D341Med (cell line): Measurements from ENCODE around the gene GPR17.

ENCODE experiments used
- DNase-seq: peaks from one replicate; pipeline ENCODE4 v3.0.0; 2012; ENCODE audit warnings: low spot score

The GPR17 gene

DNA sequence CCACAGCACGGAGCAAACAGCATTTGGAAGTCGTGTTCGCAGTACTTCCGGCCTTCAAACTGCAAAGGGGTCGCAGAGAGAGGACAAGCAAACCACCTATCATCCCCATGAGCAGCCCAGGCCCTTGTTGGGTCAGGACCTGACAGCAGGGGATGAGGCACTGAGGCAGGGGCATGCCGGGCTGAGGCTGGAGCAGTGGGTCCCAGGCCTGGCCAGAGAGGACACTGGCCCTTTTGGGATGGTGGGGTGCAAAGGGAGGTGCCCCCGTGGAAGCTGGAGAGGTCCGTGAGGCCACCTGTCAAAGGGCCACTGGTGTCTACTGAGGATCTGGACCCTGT lies 8.9 kb downstream of the GPR17 start:
- DNase-seq = no peak

DNA sequence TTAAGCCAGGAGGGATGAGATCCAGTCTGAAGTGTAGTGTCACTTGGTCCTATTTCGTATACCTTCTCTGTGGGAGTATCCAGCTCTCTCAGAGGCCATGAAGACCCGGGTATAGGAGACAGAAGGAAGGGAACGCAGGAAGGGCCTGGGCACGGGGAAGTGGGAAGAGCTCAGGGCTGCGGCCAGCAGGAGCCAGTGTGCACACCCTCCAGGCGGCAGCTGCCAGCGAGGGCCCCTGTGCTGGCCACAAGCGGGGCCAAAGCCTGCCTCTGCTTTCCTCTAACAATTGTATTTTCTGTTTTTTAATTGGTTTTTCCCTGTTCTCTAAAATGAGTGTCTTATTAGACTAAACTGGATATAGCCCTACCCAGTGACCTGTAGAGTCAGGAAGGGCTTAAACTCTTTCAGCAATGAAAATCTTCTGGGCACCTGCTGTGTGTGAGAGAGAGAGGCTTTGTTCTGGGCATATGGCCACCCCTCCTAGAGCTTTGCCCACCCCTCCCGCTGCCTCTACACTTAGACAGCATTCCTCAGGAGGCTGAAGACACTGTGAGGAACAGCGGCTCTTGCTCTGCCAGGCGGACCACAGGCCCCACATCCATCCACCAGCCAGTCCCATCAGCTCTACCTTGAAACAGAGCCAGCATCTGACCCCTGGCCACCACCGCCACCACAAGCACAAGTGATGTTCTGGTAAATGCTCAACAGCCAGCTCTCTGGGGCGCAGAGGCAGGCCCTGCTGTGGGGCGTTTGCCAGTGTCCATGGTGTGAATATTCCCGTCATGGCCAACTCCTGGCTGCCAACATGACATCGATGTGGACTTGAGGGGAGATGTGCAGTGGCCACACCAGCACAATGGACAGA lies 9.5 kb downstream of the GPR17 start:
- no peak for DNase-seq

DNA sequence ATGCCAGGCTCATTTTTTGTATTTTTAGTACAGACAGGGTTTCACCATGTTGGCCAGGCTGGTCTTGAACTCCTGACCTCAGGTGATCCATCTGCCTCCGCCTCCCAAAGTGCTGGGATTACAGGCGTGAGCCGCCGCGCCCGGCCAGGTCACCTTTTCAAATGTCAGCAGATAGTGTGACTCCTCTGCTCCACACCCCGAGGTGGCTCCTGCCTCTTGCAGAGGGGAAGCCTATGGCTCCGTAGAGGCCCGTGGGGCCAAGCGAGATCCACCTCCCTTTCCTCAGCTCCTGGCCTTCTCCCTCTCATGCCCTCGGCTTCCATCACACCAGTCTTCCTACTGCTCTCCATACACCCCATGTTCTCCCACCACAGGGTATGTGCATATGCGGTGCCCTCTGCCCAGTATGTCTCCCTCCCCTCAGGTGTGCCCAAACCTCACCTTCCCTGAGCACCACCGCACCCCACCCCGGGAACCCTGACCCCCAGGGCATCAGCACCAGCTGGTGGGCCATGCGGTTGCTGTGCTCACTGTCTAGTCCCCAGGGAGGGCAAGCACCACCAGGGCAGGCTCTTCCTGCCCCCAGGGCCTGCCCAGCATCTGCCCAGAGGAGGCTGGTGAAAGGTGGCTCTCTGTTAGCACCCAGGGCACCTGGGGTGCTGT lies 10.7 kb downstream of the GPR17 start:
- no peak for DNase-seq

DNA sequence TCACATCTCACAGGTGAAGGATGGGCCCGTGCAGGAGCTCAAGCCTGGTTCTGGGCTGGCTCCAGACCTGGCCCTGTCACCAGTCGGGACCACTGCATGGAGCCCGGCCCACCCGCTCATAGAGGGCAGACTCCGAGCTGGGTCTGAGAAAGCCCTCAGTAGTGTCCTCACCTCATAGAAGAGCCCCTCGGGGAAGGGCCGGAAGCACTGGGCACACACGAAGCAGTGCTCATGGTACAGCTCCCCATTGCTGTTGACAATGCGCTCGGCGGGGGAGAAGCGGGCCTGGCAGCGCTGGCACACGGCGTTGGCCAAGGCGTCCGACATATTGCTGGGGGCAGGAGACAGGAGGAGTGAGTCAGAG lies 11.3 kb downstream of the GPR17 start:
- no peak for DNase-seq

DNA sequence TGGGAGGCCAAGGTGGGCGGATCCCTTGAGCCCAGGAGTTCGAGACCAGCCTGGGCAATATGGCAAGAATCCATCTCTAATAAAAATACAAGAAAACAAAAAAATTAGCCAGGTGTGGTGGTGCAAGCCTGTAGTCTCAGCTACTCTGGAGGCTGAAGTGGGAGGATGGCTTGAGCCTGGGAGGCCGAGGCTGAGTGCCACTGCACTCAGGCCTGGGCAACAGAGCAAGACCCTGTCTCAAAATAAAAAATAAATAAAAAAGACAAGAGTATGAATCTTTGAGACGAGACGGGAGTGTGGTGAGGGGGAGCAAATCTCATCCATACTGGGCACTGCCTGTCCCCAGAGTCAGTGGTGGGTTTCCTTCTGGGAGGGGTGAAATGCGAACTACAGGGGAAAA lies 12.2 kb downstream of the GPR17 start:
- no peak for DNase-seq

DNA sequence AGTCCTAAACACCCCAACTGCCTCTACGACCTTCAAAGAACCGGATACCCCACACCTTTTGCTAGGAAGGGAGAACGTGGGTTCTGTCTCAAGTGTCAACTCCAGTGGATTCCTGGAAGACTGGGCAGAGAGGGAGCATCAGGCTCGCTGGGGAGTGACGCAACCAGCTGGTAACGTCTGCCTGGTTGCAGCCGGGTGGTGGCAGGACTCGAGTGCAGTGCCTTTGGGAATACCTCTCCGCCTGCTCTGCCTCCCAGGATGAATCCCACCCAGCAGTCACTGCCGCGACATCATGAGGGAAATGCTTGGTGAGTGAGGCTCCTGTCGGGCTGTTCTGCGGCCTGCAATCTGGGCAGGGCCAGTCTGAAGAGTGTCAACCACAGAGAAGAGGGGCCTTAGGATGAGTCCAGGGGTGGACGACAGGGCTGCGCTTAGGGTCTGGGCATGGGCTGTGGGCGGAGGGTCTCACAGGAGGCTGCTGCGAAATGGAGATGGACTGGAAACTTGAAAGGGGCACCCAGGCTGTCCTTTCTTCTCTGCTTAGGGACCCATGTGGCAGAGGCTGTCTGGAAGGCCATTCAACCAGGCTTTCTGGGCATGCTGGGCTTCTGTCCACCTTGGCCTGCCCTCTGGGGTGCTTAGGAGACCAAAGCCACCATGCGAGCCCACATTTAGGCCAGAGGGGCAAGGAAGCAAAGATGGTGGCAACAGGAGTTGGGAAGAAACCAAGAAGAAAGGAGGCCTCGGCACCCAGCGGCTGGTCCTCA lies 12.9 kb downstream of the GPR17 start:
- no peak for DNase-seq

DNA sequence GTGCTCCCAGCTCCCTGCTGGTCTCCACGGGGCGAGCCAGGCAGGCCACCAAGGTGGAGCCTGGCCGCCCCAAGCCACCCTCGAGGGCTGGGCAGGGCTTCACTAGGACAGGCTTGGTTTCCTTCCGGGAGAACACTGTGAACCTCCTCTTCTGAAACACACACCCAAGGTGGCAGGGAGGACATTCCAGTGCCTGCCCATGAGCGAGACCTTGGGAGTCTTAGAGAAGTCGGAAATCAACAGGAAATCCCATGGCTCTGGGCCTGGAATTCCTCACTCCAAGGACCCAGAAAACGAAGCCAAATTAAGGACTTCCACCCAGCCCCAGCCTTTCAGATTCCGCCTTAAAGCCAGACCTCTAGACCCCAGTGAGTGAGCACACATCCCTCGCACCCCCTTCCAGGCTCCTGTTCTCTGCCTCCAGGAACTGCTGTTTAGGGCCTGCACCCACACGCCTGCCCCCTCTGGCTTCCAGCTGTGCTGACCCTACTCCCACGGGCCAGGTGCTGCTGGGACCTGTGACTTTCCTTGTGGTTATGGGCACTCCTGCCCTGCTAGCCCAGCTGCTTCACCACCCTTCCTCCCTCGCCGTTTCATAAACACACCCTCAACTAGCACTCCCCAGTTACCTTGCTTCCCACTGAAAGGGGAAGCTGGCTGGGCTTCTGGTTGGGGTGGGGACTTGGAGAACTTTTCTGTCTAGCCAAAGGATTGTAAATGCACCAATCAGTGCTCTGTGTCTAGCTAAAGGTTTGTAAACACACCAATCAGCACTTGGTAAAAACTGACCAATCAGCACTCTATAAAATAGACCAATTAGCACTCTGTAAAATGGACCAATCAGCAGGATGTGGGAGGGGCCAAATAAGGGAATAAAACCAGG lies 13.7 kb downstream of the GPR17 start:
- DNase-seq = no peak

DNA sequence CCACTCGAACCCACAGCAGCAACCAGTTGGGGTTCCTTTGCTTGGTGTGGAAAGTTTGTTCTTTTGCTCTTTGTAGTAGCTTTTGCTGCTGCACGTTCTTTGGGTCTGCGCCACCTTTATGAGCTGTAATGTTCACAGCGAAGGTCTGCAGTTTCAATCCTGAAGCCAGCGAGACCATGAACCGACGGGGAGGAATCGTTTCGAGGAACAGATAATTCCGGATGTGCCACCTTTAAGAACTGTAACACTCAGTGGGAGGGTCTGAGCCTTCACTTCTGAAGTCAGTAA lies 14.3 kb downstream of the GPR17 start:
- DNase-seq = no peak

DNA sequence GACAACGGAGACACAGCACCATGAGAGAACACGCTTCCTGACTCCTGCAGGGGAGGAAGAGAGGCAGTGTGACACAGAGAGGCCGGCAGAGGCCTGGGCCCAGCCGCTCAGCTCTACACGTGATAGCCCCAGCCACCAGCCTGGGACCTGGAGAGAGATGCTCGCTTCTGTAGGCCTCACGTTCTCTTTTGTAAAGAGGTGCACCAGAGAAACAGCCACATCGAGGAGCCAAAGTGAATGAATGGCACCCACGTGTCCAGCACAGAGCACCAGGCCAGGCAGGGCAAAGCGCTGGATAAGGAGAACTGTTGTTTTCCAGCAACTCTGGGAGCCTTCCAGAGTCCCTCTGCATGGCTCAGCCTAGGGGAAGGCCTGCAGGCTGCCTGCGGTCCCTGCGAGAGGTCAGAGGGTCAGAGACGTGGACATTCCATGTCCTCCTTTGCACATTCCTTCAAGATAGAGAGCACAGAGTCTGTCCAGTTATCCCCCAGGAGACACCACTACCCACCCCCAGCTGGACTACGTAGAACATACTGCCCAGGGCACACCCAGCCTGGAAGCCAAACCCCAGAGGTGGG lies 15.2 kb downstream of the GPR17 start:
- no peak for DNase-seq

DNA sequence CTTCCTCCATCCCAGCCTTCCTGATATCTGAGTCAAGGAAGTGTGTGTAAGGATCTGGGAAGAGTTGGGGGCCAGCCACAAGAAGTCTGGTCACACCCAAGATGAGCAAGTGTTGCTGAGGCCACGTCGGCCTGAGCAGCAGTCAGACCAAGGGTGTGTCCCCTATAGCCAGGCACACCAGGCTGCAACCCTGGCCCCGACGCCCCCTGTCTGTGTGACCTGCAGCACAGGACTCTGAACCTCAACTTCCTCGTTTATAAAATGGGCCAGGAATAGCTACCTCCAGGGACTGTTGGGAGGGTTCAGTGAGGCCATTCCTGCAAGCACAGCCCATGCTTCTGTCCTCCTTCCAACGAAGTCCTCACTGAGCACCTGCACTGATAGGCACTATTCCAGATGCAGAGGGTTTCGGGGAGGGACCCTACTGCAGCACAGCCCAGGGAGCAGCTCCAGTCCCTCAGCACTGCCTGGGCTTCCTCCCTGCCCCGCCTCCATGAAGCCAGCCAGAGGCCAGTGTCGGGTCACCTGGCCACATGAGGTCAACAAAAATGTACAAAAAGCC lies 16.1 kb downstream of the GPR17 start:
- no peak for DNase-seq

DNA sequence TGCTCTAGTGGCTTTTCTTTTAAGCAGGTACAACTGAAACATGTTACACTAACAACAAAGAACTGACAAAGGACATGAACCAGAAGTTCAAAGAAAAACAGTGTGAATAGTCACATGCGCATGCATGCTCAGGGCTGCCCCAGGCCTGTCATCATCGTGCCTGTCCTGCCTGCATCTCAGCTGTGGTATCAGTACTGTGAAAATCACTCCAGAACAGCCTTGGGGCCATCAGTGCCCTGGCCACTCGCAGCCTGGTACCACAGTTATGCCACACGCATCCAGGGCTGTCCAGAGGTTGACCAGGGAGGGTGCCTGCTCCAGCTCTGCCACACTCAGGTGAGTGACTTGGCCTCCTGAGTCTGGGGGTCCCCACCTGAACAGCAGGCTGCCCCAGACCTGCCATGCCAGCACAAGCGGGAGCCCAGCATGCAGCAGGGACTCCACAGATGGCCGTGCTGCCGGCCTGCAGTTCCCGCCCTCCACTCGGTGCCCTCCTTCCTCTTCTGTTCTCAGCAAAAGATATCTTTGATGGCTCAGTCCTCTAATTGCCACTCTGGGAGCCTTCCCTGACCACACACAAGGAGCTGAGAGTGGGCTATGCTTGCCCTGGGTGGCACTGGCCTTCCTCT lies 17.1 kb downstream of the GPR17 start:
- no peak for DNase-seq

DNA sequence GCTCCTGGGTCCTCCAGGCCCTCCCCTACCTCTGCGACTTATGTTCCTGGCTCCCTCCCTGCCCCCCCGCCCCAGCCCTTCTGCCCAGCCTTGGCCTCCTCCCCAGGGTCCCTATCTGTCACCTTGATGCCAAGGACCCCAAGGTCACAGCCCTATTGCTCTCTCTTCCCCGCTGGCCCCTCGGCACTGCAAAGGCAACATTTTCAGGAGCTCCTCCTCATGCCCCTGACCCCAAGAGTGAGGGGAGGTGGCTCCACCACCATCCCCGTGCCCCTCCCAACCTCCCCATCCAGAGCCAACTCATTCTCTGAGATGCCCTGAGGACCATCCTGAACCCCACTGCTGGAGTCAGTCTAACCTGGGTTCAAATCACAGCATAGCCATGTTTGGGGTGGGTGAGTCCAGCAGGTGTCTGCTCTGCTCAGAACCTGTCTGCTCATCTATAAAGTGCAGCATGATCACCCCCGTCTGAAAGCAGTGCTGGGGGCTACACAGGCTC lies 17.7 kb downstream of the GPR17 start:
- no peak for DNase-seq

DNA sequence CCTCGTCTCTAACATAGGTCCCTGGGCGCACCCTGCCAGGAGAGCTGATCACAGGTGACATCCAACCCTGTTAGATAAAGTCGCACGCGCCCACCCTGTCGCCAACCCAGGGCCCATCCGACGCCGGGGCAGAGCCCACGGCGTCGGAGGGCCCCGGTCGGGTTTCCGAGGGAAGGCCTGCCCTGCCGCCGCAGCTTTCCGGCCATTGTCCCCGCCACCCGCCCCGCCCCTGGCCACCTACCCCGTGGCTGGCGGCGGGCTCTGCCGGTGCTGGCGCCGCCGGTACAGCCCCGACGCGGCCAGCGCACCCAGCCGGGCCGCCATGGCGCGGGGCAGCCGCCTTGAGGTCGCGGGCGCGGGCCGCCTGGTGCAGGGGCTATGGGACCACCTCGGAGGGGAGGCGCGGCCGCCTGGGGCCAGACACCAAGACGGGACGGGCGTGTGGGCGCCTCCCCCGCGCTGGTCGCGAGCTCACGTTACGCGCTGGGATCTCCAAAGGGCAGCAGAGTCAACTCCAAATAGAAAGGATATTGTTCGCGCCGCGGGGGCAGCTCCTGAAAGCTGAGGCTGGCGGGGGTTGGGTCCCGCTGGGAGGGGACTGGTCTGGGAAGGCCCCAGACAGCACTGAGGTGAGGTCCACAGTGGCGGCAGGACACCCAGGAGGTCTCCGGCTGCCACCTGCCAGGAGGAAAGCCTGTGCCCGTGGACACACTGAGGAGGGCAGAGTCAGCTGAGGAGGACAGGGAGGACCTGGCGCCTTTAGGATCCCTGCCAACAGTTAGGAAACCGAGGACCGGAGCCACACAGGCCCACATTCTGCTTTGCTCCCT lies 18.3 kb downstream of the GPR17 start:
- DNase-seq = no peak

DNA sequence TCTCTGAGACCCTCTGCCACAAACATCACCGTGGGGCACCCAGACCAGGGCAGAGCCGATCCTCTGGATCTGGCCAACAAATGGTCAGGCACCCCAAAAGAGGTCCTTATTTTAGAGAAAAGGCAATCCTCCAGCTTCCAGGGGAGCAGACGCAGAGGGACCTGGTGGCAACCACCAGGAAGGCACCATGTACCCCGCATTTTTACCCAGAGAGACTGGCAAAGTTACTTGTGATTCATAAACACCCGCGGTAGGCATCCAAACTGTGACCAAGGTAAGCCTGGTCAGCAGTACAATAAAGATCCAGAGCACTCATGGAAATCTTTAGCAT lies 18.9 kb downstream of the GPR17 start:
- no peak for DNase-seq

DNA sequence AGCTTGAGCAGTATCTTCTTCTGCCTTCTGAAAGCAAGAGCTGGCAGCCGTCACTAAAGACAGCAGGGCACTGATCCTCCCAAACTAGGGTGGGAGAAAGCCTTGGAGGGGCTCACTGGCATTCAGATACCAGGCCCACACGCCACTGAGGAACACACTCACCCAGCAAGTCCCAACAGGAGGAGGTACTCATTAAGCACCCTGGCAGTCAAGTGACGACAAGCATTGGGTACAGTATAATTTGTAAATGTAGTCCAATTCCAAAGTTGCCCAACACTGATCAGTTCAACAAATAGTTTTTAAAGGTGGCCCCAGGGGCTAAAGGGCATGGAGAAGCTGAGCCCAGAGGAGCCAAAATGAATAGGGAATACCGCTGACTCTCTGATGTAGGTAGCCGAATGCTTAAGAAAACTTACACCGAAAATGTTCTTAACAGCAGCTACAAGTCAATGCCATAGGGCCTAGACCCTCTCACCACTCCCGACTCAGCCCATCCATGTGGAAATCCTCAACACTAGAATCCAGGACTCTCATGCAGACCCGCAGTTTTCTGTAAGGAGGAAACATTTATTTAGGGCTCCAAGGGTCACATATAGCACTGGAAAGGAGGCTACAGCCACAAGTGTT lies 19.4 kb downstream of the GPR17 start:
- DNase-seq = no peak

DNA sequence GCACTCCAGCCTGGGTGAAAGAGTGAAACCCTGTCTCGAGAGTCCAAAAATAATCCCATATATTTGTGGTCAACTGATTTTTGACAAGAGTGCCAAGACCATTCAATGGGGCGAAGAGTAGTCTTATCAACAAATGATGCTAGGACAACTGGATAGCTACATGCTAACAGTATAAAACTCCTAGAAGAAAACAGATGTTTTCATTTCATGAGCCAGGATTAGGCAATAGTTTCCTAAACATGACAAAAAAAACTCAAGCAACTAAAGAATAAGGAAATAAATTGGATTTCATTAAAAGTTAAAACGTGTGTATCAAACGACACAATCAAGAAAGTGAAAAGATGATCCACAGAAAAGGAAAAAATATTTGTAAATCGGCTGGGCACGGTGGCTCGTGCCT lies 23.1 kb downstream of the GPR17 start:
- no peak for DNase-seq

DNA sequence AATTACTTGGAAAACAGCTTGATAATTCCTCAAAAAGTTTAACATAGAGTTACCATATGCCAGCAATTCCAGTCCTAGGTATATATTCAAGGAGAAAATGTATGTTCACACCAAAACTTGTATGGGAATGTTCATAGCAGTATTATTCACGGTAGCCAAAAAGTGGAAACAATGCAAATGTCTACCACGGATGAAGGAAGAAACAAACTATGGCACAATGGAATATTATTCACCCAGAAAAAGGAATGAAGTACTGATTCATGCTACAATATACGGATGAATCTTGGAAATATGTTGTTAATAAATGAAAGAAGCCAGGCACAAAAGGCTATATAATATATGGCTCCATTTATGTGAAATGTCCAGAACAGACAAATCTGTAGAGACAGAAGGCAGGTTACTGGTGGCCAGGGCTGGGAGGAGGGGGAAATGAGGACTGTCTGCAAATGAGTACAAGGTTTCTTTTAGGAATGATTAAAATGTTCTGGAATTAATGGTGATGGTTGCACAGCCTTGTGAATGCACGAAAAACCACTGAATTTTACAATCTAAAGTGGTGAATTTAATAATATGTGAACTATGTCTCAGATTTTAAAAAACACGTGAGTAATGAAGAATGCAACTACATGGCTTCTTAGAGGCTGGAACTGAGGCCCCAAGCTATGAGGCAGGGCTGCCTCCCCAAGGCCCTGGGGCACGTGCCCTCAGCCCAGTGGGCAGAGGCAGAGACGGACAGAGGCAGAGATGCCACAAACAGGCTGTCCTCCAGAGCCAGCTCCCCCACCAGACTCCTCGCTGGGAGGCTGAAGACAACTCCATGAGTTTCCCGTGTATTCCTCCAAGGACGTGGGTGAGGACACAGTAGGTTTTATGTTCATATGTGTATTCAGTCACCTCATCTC lies 24.4 kb downstream of the GPR17 start:
- DNase-seq = no peak

DNA sequence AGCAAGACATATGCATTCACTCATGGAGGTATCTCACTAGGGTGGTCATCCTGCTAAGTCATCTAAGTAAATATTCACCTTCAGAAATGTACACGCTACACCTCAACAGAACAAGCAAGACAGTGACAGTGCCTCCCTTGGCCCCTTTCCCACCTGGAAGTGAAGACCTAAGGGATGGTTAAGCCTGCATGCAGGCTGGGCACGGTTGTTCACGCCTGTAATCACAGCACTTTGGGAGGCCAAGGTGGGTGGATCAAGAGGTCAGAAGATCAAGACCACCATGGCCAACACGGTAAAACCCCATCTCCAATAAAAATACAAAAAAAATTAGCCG lies 25.0 kb downstream of the GPR17 start:
- DNase-seq = no peak
